OCI-LY7 (cell line): Measurements from ENCODE around the gene CYP2W1. TPM values are rescaled to one million over a fixed set of nuclear protein-coding genes. Genes with fewer than 3 reads are reported as not detected.

Experiments used
- BruUV-seq: library from RNA; stranded (reverse); fragments of 400-500 nt; replicated peaks from 2 replicates; lab custom pipeline; 2021; lab: Mats Ljungman, UMichigan
- CTCF ChIA-PET: fragments of 300-600 bp; sonication (Branson Sonifier 250); formaldehyde crosslinking; loops from one replicate; lab custom pipeline; 2022; ENCODE audit warnings: antibody characterized with exemption; ENCODE audit not compliant: unreplicated experiment; lab: Charles Lee
- POLR2A ChIA-PET: fragments of 300-600 bp; sonication (Branson Sonifier 250); formaldehyde crosslinking; loops from one replicate; lab custom pipeline; 2022; ENCODE audit warnings: antibody characterized with exemption; lab: Charles Lee
- DNase-seq: peaks from one replicate; pipeline ENCODE4 v3.0.0-alpha.2; 2015; ENCODE audit warnings: low spot score
- H2AFZ ChIP-seq: fragments of 200-600 bp; sonication (generic), shearing (Covaris generic); 2 replicates; pipeline ENCODE4 v1.6.1; 2014; ENCODE audit warnings: mild to moderate bottlenecking, antibody characterized with exemption, low read length, moderate library complexity
- H3K27ac ChIP-seq: fragments of 200-600 bp; sonication (generic); 2 replicates; pipeline ENCODE4 v1.5.1; 2014; ENCODE audit warnings: mixed run types, low read depth, mild to moderate bottlenecking, moderate library complexity, low read length, inconsistent platforms; ENCODE audit not compliant: poor library complexity, severe bottlenecking
- H3K36me3 ChIP-seq: fragments of 200-600 bp; sonication (generic); 2 replicates; pipeline ENCODE4 v1.6.1; 2014; ENCODE audit warnings: mild to moderate bottlenecking, antibody characterized with exemption, low read length, moderate library complexity, mixed read lengths; ENCODE audit not compliant: insufficient read depth
- H3K4me1 ChIP-seq: fragments of 200-600 bp; sonication (generic); 2 replicates; pipeline ENCODE4 v1.5.1; 2014; ENCODE audit warnings: mild to moderate bottlenecking, low read length; ENCODE audit not compliant: insufficient read depth, poor library complexity, severe bottlenecking
- H3K4me2 ChIP-seq: fragments of 200-600 bp; sonication (generic); 2 replicates; pipeline ENCODE4 v1.6.1; 2014; ENCODE audit warnings: mild to moderate bottlenecking, low read length
- H3K4me3 ChIP-seq: fragments of 200-600 bp; sonication (generic); 2 replicates; pipeline ENCODE4 v1.5.1; 2014; ENCODE audit warnings: mild to moderate bottlenecking, low read depth, low read length; ENCODE audit not compliant: poor library complexity, severe bottlenecking
- H3K79me2 ChIP-seq: fragments of 200-600 bp; sonication (generic); 2 replicates; pipeline ENCODE4 v1.6.1; 2016; ENCODE audit warnings: low read depth, mild to moderate bottlenecking, low read length, moderate library complexity, mixed read lengths; ENCODE audit not compliant: insufficient read depth
- H3K9me2 ChIP-seq: fragments of 200-600 bp; sonication (generic); 2 replicates; pipeline ENCODE4 v1.6.1; 2016; ENCODE audit warnings: mild to moderate bottlenecking, low read length, mixed read lengths; ENCODE audit not compliant: insufficient read depth
- H3K9me3 ChIP-seq: fragments of 200-600 bp; sonication (generic); 2 replicates; pipeline ENCODE4 v1.6.1; 2014; ENCODE audit warnings: mild to moderate bottlenecking, mixed run types, low read length, mixed read lengths
- H4K20me1 ChIP-seq: fragments of 200-600 bp; sonication (generic); 2 replicates; pipeline ENCODE4 v1.6.1; 2014; ENCODE audit warnings: mild to moderate bottlenecking, antibody characterized with exemption, low read length, moderate library complexity, mixed read lengths; ENCODE audit not compliant: insufficient read depth
- EZH2phosphoT487 ChIP-seq: fragments of 200-600 bp; sonication (generic); IDR thresholded peaks from 2 replicates; pipeline ENCODE4 v1.6.1; 2018; ENCODE audit warnings: low read depth, borderline replicate concordance, mild to moderate bottlenecking, mixed run types, antibody characterized with exemption, low read length, moderate library complexity, mixed read lengths
- intact Hi-C: fragments of 100-400 bp; cut with micrococcal nuclease; formaldehyde crosslinking; loops from one replicate; pipeline ENCODE4 v1.10.0; 2022; ENCODE audit not compliant: unreplicated experiment
- total RNA-seq, 2 experiments: library from RNA; depleted of rRNA in 1 of 2; stranded (reverse); fragments of >200 nt in 1 of 2; shearing (Covaris generic) in 1 of 2; gene quantifications; 2 replicates each; pipeline ENCODE4 v1.2.3, GENCODE V29; 2014 to 2022
- TF ChIP-seq, protein P1 (sequence below): fragments of 200-600 bp; sonication (generic); conservative IDR thresholded peaks from 2 replicates; pipeline ENCODE4 v1.5.1; 2014; ENCODE audit warnings: mild to moderate bottlenecking, antibody characterized with exemption, low read length, moderate library complexity, mixed read lengths

The CYP2W1 gene
- total RNA-seq, 2 experiments from 2014 or later: 1.3 TPM; not detected in 1

DNA sequence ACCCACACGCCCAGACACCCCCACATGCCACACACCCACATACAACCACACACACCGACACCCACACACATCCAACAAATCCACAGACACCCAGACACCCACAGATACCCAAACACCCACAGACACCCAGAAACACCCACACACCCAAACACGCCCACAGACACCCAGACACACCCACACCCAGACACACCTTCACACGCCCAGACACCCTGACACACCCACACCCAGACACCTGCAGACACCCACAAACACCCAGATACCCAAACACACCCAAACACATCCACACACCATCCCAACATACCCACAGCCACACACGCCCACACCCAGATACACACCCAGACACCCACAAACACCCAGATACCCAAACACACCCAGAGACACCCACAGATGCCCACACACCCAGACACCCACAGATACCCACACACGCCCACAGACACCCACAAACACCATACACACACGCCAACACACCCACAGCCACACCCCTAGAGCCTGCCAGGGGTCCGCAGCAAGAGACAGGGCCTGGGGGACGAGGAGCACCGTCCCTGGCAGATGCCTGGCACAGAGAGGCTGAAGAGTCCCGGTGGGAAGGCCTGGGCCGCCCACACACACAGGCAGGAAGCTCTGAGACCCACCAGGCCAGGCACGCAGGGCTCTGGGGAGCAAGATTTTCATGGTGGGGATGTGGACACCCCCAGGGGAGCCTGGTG, 28.5 kb downstream of the CYP2W1 start:
- Histone ChIP-seq H2AFZ (no peak overlapping the region), H3K4me1 (peaks cover 10% of the 10 kb centered on the region), H3K4me3 (no peak overlapping the region), H3K4me2 (no peak overlapping the region), H3K36me3 (peaks cover 34% of the 10 kb centered on the region), H3K9me3 (no peaks in the 10 kb centered on the region), H3K9me2 (no peaks in the 10 kb centered on the region), H3K79me2 (no peaks in the 10 kb centered on the region), H4K20me1 (no peaks in the 10 kb centered on the region), H3K27ac (no peak overlapping the region)
- intact Hi-C loops: no loop called here
- POLR2A ChIA-PET: no interaction called here
- CTCF ChIA-PET: no interaction called here
- DNase-seq: no peak
- TF ChIP-seq EZH2phosphoT487: no peak
- TF ChIP-seq, protein P1, sequence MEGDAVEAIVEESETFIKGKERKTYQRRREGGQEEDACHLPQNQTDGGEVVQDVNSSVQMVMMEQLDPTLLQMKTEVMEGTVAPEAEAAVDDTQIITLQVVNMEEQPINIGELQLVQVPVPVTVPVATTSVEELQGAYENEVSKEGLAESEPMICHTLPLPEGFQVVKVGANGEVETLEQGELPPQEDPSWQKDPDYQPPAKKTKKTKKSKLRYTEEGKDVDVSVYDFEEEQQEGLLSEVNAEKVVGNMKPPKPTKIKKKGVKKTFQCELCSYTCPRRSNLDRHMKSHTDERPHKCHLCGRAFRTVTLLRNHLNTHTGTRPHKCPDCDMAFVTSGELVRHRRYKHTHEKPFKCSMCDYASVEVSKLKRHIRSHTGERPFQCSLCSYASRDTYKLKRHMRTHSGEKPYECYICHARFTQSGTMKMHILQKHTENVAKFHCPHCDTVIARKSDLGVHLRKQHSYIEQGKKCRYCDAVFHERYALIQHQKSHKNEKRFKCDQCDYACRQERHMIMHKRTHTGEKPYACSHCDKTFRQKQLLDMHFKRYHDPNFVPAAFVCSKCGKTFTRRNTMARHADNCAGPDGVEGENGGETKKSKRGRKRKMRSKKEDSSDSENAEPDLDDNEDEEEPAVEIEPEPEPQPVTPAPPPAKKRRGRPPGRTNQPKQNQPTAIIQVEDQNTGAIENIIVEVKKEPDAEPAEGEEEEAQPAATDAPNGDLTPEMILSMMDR: no peak
- no TSS peak for BruUV-seq

DNA sequence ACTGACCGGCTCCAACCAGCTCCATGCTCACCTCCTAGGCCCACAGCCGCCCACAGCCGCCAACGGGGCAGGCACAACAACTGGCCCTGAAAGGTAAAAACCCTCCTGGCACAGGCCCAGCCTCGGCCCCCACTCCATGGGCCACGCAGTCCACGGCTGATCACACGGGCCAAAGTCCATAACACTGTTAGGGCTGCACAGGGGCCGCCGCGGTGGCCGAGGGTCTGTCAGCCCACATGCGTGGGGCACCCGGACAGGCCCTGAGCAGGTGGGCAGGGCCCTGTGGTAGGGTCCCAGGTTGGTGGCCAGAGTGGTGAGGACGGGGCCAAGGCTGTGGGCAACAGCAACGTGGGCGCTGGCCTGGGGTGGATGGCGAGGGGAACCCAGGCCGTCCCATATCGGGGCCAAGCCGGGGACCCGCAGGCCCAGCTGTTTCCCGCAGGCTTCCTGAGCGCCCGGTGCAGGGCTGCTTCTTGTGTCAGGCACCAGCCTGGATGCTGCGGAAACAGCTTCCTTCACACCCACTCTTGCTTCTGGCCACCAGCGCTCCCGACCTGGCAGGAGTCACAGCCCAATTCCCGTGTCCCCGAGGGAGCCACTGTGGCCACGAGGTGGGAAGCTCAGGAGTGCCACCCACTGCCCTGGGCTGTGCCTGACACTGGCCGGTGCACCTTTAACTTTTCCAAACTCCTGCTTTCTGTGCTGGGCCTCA, 29.2 kb downstream of the CYP2W1 start:
- ChIA-PET POLR2A (no interaction called here), CTCF (no interaction called here)
- Histone ChIP-seq H3K79me2 (no peaks in the 10 kb centered on the region), H2AFZ (no peak overlapping the region), H3K4me1 (peaks cover 10% of the 10 kb centered on the region), H4K20me1 (no peaks in the 10 kb centered on the region), H3K9me2 (no peaks in the 10 kb centered on the region), H3K4me3 (no peak overlapping the region), H3K9me3 (no peaks in the 10 kb centered on the region), H3K27ac (no peak overlapping the region), H3K36me3 (peaks cover 32% of the 10 kb centered on the region), H3K4me2 (no peak overlapping the region)
- TF ChIP-seq EZH2phosphoT487: no peak
- TF ChIP-seq, protein P1: no peak
- DNase-seq: no peak
- BruUV-seq: no TSS peak
- intact Hi-C loops: no loop called here

DNA sequence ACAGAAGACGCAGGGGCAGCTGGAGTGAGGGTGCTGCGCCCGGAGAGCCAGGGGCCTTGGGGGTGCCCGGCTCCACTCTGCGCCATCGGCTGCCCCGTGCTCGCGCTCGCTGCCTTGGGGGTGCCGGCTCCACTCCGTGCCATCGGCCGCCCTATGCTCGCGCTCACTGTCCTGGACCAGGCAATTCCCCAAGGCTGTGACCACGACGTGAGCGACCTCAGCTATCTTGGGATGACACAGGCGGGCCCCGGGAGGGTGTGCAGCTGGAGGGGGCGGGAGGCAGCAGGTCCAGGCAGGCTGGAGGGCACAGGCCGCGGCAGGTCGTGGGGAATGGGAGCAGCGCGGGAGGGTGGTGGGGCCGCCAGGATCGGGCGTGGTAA, 29.7 kb downstream of the CYP2W1 start:
- CTCF ChIA-PET: no interaction called here
- H3K4me1 ChIP-seq: peaks cover 10% of the 10 kb centered on the region
- TF ChIP-seq, protein P1: no peak
- no peak for TF ChIP-seq EZH2phosphoT487
- no peak for DNase-seq
- intact Hi-C loops: no loop called here
- H3K9me2 ChIP-seq: no peaks in the 10 kb centered on the region
- H3K4me3 ChIP-seq: no peak overlapping the region
- POLR2A ChIA-PET: no interaction called here
- H4K20me1 ChIP-seq: no peaks in the 10 kb centered on the region
- no TSS peak for BruUV-seq
- H3K4me2 ChIP-seq: no peak overlapping the region
- no peak overlapping the region for H3K27ac ChIP-seq
- no peaks in the 10 kb centered on the region for H3K79me2 ChIP-seq
- peaks cover 32% of the 10 kb centered on the region for H3K36me3 ChIP-seq
- H3K9me3 ChIP-seq: no peaks in the 10 kb centered on the region
- H2AFZ ChIP-seq: no peak overlapping the region
